Panc1 (cell line): ENCODE results near the gene SLC39A7.

ENCODE experiments used
- CTCF ChIP-seq: fragments of 450-650 bp; IDR thresholded peaks from 2 replicates; pipeline ENCODE4 v1.5.1; 2017; ENCODE audit warnings: mild to moderate bottlenecking
- POLR2AphosphoS5 ChIP-seq: IDR thresholded peaks from 2 replicates; pipeline ENCODE4 v1.6.1; 2012; ENCODE audit warnings: mild to moderate bottlenecking, low read depth, low read length, moderate library complexity

GRCh38 chr6:33176906-33177305 is 23.8 kb upstream of the SLC39A7 start:
- no peak for TF ChIP-seq POLR2AphosphoS5
- no peak for TF ChIP-seq CTCF
